Measurements from ENCODE around the gene NEK8.
A peak's percentile ranks its signal among the peaks of the same experiment; 100 is the strongest.
"Not testable (repeated sequence)": the region's sequence is repeated elsewhere in the genome, so short reads cannot be mapped to it uniquely, and the experiment has no call there.

NEK8 gene

GRCh38 chr17:28725660-28726225, 2.8 kb upstream of the NEK8 start:
- Histone ChIP-seq H3K36me3 (ENCODE audit: insufficient read depth, low read length) (peaks cover 35% of the 10 kb centered on the region), H3K9ac (ENCODE audit: low read depth, low read length) (peak overlapping the region; percentile 44), H3K4me1 (ENCODE audit: insufficient read depth, low read length) (peaks cover 21% of the 10 kb centered on the region; the same call in 1 of the 2 replicates), H3K9me3 (ENCODE audit: control insufficient read depth, insufficient read depth, low read length) (no peaks in the 10 kb centered on the region)

DNA sequence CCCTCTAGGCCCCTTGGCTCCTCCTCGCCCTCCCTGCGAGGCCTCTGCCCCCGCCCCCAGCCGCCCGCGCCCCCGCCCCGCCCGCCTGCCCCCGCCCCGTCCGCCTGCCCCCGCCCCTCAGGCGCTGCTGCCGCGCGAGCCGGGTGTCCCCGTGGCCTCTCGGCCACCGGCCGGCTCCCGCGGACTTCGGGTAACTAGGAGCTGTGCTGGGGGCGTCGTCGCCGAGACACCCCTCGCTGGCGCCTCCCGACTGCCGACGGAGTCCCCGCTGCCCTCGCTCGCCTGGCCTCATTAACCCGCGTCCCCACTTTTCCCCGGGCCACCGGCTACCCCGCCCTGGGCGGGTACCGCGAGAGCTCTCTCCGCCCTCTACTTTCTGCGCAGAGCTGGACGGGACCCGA, 2.4 kb upstream of the NEK8 start, which contains the start of gene TLCD1:
Gene TLCD1 (minus strand): TSS at position 8 of the 401 bp plus-strand sequence. CDS start 136 bp downstream, outside the sequence.
- H3K9me3 ChIP-seq (ENCODE audit: control insufficient read depth, insufficient read depth, low read length): no peaks in the 10 kb centered on the region
- peak within 1 kb of the TSS; percentile 92 for H3K9ac ChIP-seq (ENCODE audit: low read depth, low read length)
- H3K36me3 ChIP-seq (ENCODE audit: insufficient read depth, low read length): peaks cover 31% of the 10 kb centered on the region
- H3K4me1 ChIP-seq (ENCODE audit: insufficient read depth, low read length): peaks cover 21% of the 10 kb centered on the region; the same call in 1 of the 2 replicates

- no peaks in the 10 kb centered on the region for H3K9me3 ChIP-seq (ENCODE audit: control insufficient read depth, insufficient read depth, low read length)
- peaks cover 26% of the 10 kb centered on the region for H3K36me3 ChIP-seq (ENCODE audit: insufficient read depth, low read length)
- H3K9ac ChIP-seq (ENCODE audit: low read depth, low read length): peak overlapping the region; percentile 92
- H3K4me1 ChIP-seq (ENCODE audit: insufficient read depth, low read length): peaks cover 16% of the 10 kb centered on the region; the same call in 1 of the 2 replicates
Measured at GRCh38 chr17:28726627-28727491, 1.7 kb upstream of the NEK8 start.

GRCh38 chr17:28729950-28730330, 1.4 kb downstream of the NEK8 start:
- Histone ChIP-seq H3K9ac (ENCODE audit: low read depth, low read length) (no peak overlapping the region), H3K36me3 (ENCODE audit: insufficient read depth, low read length) (peaks cover 1% of the 10 kb centered on the region; the same call in 1 of the 2 replicates), H3K9me3 (ENCODE audit: control insufficient read depth, insufficient read depth, low read length) (no peaks in the 10 kb centered on the region), H3K4me1 (ENCODE audit: insufficient read depth, low read length) (peaks cover 4% of the 10 kb centered on the region; the same call in 1 of the 2 replicates)

- H3K4me1 ChIP-seq (ENCODE audit: insufficient read depth, low read length): peaks cover 4% of the 10 kb centered on the region; the same call in 1 of the 2 replicates
- H3K36me3 ChIP-seq (ENCODE audit: insufficient read depth, low read length): peaks cover 2% of the 10 kb centered on the region; the same call in 1 of the 2 replicates
- no peaks in the 10 kb centered on the region for H3K9me3 ChIP-seq (ENCODE audit: control insufficient read depth, insufficient read depth, low read length)
- no peak overlapping the region for H3K9ac ChIP-seq (ENCODE audit: low read depth, low read length)
Measured at GRCh38 chr17:28733346-28733745, 4.8 kb downstream of the NEK8 start.

GRCh38 chr17:28734712-28735241, 6.2 kb downstream of the NEK8 start:
- peaks cover 5% of the 10 kb centered on the region; the same call in 1 of the 2 replicates for H3K36me3 ChIP-seq (ENCODE audit: insufficient read depth, low read length)
- H3K4me1 ChIP-seq (ENCODE audit: insufficient read depth, low read length): no peaks in the 10 kb centered on the region; the same call in 1 of the 2 replicates
- no peak overlapping the region for H3K9ac ChIP-seq (ENCODE audit: low read depth, low read length)
- H3K9me3 ChIP-seq (ENCODE audit: control insufficient read depth, insufficient read depth, low read length): no peaks in the 10 kb centered on the region

GRCh38 chr17:28735242-28735722, 6.7 kb downstream of the NEK8 start:
- no peak overlapping the region for H3K9ac ChIP-seq (ENCODE audit: low read depth, low read length)
- no peaks in the 10 kb centered on the region for H3K4me1 ChIP-seq (ENCODE audit: insufficient read depth, low read length)
- peaks cover 5% of the 10 kb centered on the region; the same call in 1 of the 2 replicates for H3K36me3 ChIP-seq (ENCODE audit: insufficient read depth, low read length)
- no peaks in the 10 kb centered on the region for H3K9me3 ChIP-seq (ENCODE audit: control insufficient read depth, insufficient read depth, low read length)

- H3K4me1 ChIP-seq (ENCODE audit: insufficient read depth, low read length); H3K36me3 ChIP-seq (ENCODE audit: insufficient read depth, low read length); H3K9me3 ChIP-seq (ENCODE audit: control insufficient read depth, insufficient read depth, low read length); H3K9ac ChIP-seq (ENCODE audit: low read depth, low read length): not testable (repeated sequence)
Measured at GRCh38 chr17:28735913-28736769, 7.6 kb downstream of the NEK8 start.

- peaks cover 5% of the 10 kb centered on the region; the same call in 1 of the 2 replicates for H3K36me3 ChIP-seq (ENCODE audit: insufficient read depth, low read length)
- peaks cover 6% of the 10 kb centered on the region; the same call in 1 of the 2 replicates for H3K4me1 ChIP-seq (ENCODE audit: insufficient read depth, low read length)
- H3K9me3 ChIP-seq (ENCODE audit: control insufficient read depth, insufficient read depth, low read length): no peaks in the 10 kb centered on the region
- H3K9ac ChIP-seq (ENCODE audit: low read depth, low read length): no peak overlapping the region
Measured at GRCh38 chr17:28737316-28737715, 8.7 kb downstream of the NEK8 start.

- no peak overlapping the region for H3K9ac ChIP-seq (ENCODE audit: low read depth, low read length)
- peaks cover 5% of the 10 kb centered on the region; the same call in 1 of the 2 replicates for H3K36me3 ChIP-seq (ENCODE audit: insufficient read depth, low read length)
- H3K9me3 ChIP-seq (ENCODE audit: control insufficient read depth, insufficient read depth, low read length): no peaks in the 10 kb centered on the region
- H3K4me1 ChIP-seq (ENCODE audit: insufficient read depth, low read length): peaks cover 7% of the 10 kb centered on the region; the same call in 1 of the 2 replicates
Measured at GRCh38 chr17:28737770-28738679, 9.4 kb downstream of the NEK8 start.

- Histone ChIP-seq H3K9ac (ENCODE audit: low read depth, low read length) (no peak overlapping the region), H3K9me3 (ENCODE audit: control insufficient read depth, insufficient read depth, low read length) (no peaks in the 10 kb centered on the region), H3K36me3 (ENCODE audit: insufficient read depth, low read length) (peaks cover 5% of the 10 kb centered on the region; the same call in 1 of the 2 replicates), H3K4me1 (ENCODE audit: insufficient read depth, low read length) (peaks cover 7% of the 10 kb centered on the region; the same call in 1 of the 2 replicates)
Measured at GRCh38 chr17:28738680-28739384, 10.2 kb downstream of the NEK8 start.

Data from ES-I3 (cell line).